Karpas-422 (cell line): ENCODE results near the gene RASL12. TPM values are rescaled to one million over a fixed set of nuclear protein-coding genes. Genes with fewer than 3 reads are reported as not detected.
A peak's percentile ranks its signal among the peaks of the same experiment; 100 is the strongest.
"Not testable (repeated sequence)": the region's sequence is repeated elsewhere in the genome, so short reads cannot be mapped to it uniquely, and the experiment has no call there.

Experiments used
- DNase-seq: peaks from one replicate; pipeline ENCODE4 v3.0.0-alpha.2; 2015
- H2AFZ ChIP-seq: fragments of 200-600 bp; sonication (generic); 2 replicates; pipeline ENCODE4 v1.6.1; 2014; ENCODE audit warnings: antibody characterized with exemption, low read length, mixed read lengths
- H3K27ac ChIP-seq: fragments of 200-600 bp; sonication (generic); 2 replicates; pipeline ENCODE4 v1.5.1; 2014; ENCODE audit warnings: mild to moderate bottlenecking, low read length, moderate library complexity
- H3K27me3 ChIP-seq: fragments of 200-600 bp; sonication (generic); 2 replicates; pipeline ENCODE4 v1.6.1; 2014; ENCODE audit warnings: low read length, mixed read lengths
- H3K36me3 ChIP-seq: fragments of 200-600 bp; sonication (generic); 2 replicates; pipeline ENCODE4 v1.6.1; 2014; ENCODE audit warnings: low read length, mixed read lengths; ENCODE audit not compliant: insufficient read depth
- H3K4me1 ChIP-seq: fragments of 200-600 bp; sonication (generic); 2 replicates; pipeline ENCODE4 v1.6.1; 2014; ENCODE audit warnings: mild to moderate bottlenecking, low read length, mixed read lengths
- H3K4me2 ChIP-seq: fragments of 200-600 bp; sonication (generic); 2 replicates; pipeline ENCODE4 v1.6.1; 2014; ENCODE audit warnings: low read length, low read depth, mild to moderate bottlenecking; ENCODE audit not compliant: poor library complexity, severe bottlenecking
- H3K4me3 ChIP-seq: fragments of 200-600 bp; sonication (generic); 2 replicates; pipeline ENCODE4 v1.5.1; 2014; ENCODE audit warnings: mild to moderate bottlenecking, antibody characterized with exemption, low read length, mixed read lengths
- H3K79me2 ChIP-seq: fragments of 200-600 bp; sonication (generic); 2 replicates; pipeline ENCODE4 v1.6.1; 2014; ENCODE audit warnings: mild to moderate bottlenecking, low read length, mixed read lengths
- H3K9ac ChIP-seq: fragments of 200-600 bp; sonication (generic); 2 replicates; pipeline ENCODE4 v1.6.0; 2014; ENCODE audit warnings: low read length
- H3K9me2 ChIP-seq: fragments of 200-600 bp; sonication (generic), shearing (Covaris generic); replicated peaks from 2 replicates; pipeline ENCODE4 v1.6.0; 2014; ENCODE audit warnings: mild to moderate bottlenecking, low read length, moderate library complexity; ENCODE audit not compliant: insufficient read depth
- H3K9me3 ChIP-seq: fragments of 300-700, 200-600 bp; sonication (generic); 2 replicates; pipeline ENCODE4 v1.6.1; 2014; ENCODE audit warnings: low read length, mixed read lengths
- H4K20me1 ChIP-seq: fragments of 200-600 bp; sonication (generic); 2 replicates; pipeline ENCODE4 v1.6.1; 2014; ENCODE audit warnings: mild to moderate bottlenecking, antibody characterized with exemption, low read length, low read depth; ENCODE audit not compliant: insufficient read depth
- total RNA-seq: library from RNA; depleted of rRNA; stranded (reverse); fragments of >200 nt; shearing (Covaris generic); gene quantifications from 2 replicates; pipeline ENCODE4 v1.2.3, GENCODE V29; 2014; ENCODE audit warnings: low replicate concordance

Gene RASL12
- total RNA-seq, 1 experiment from 2014 or later, result not detected

GRCh38 chr15:65028921-65029735 lies 38.7 kb downstream of the RASL12 start, which contains the start of gene MTFMT:
MTFMT (minus strand) TSS chr15:65029639; CDS start chr15:65029613, 26 bp downstream.
- Histone ChIP-seq H3K9me3 (no peaks in the 10 kb centered on the region), H3K27ac (peak within 1 kb of the TSS; percentile 29; the same call in 1 of the 2 replicates), H3K9ac (peak within 1 kb of the TSS; percentile 97), H4K20me1 (no peaks in the 10 kb centered on the region; the same call in 1 of the 2 replicates), H3K36me3 (peaks cover 13% of the 10 kb centered on the region; the same call in 1 of the 2 replicates), H3K79me2 (peaks cover 27% of the 10 kb centered on the region), H3K9me2 (no peaks in the 10 kb centered on the region), H3K27me3 (no peaks in the 10 kb centered on the region), H3K4me1 (peaks cover 20% of the 10 kb centered on the region), H3K4me2 (peak within 1 kb of the TSS; percentile 88), H2AFZ (peak within 1 kb of the TSS; percentile 48; the same call in 1 of the 2 replicates), H3K4me3 (peak within 1 kb of the TSS; percentile 100)
- DNase-seq, result peak; percentile 95

- Histone ChIP-seq H3K79me2 (peaks cover 27% of the 10 kb centered on the region), H2AFZ (no peak overlapping the region), H3K4me3 (peak overlapping the region; percentile 100), H3K9me2 (no peaks in the 10 kb centered on the region), H3K27me3 (no peaks in the 10 kb centered on the region), H3K4me1 (peaks cover 14% of the 10 kb centered on the region), H4K20me1 (no peaks in the 10 kb centered on the region; the same call in 1 of the 2 replicates), H3K9ac (peak overlapping the region; percentile 97), H3K36me3 (peaks cover 19% of the 10 kb centered on the region), H3K9me3 (no peaks in the 10 kb centered on the region), H3K27ac (peak overlapping the region; percentile 29; the same call in 1 of the 2 replicates), H3K4me2 (peak overlapping the region; percentile 88)
- peak; percentile 61 for DNase-seq
These were observed 39.5 kb downstream of the RASL12 start for GRCh38 chr15:65028338-65028737.

- Histone ChIP-seq H3K4me2 (peak overlapping the region; percentile 88), H3K9ac (peak overlapping the region; percentile 97)
These were observed 40.2 kb downstream of the RASL12 start for GRCh38 chr15:65027593-65027992.

GRCh38 chr15:65026756-65027155 lies 41.0 kb downstream of the RASL12 start:
- Histone ChIP-seq H3K4me3 (no peak overlapping the region), H2AFZ (no peak overlapping the region), H4K20me1 (no peaks in the 10 kb centered on the region; the same call in 1 of the 2 replicates), H3K9me3 (no peaks in the 10 kb centered on the region), H3K27ac (no peak overlapping the region), H3K27me3 (no peaks in the 10 kb centered on the region), H3K4me2 (no peak overlapping the region), H3K36me3 (peaks cover 19% of the 10 kb centered on the region), H3K4me1 (peaks cover 11% of the 10 kb centered on the region), H3K9me2 (no peaks in the 10 kb centered on the region), H3K9ac (no peak overlapping the region), H3K79me2 (peaks cover 27% of the 10 kb centered on the region)
- no peak for DNase-seq

More at GRCh38 chr15:65027593-65027992, 40.2 kb downstream of the RASL12 start:
- Histone ChIP-seq H4K20me1 (no peaks in the 10 kb centered on the region; the same call in 1 of the 2 replicates), H3K27me3 (no peaks in the 10 kb centered on the region), H3K4me3 (peak overlapping the region; percentile 100), H2AFZ (no peak overlapping the region), H3K4me1 (peaks cover 11% of the 10 kb centered on the region), H3K9me3 (no peaks in the 10 kb centered on the region), H3K9me2 (no peaks in the 10 kb centered on the region), H3K36me3 (peaks cover 19% of the 10 kb centered on the region), H3K79me2 (peaks cover 27% of the 10 kb centered on the region), H3K27ac (peak overlapping the region; percentile 1; the same call in 1 of the 2 replicates)
- DNase-seq, result no peak

GRCh38 chr15:65021488-65021887 lies 46.3 kb downstream of the RASL12 start:
- Histone ChIP-seq H3K4me2 (no peak overlapping the region), H3K27ac (no peak overlapping the region), H3K4me3 (no peak overlapping the region), H3K9me2 (no peaks in the 10 kb centered on the region), H3K79me2 (no peaks in the 10 kb centered on the region; the same call in 1 of the 2 replicates), H2AFZ (no peak overlapping the region), H3K27me3 (no peaks in the 10 kb centered on the region), H3K36me3 (peaks cover 60% of the 10 kb centered on the region), H3K4me1 (no peaks in the 10 kb centered on the region), H3K9ac (no peak overlapping the region), H4K20me1 (no peaks in the 10 kb centered on the region), H3K9me3 (no peaks in the 10 kb centered on the region)
- DNase-seq, result no peak

- H3K27me3 ChIP-seq, result no peaks in the 10 kb centered on the region
- no peaks in the 10 kb centered on the region for H3K9me2 ChIP-seq
- peaks cover 4% of the 10 kb centered on the region; the same call in 1 of the 2 replicates for H3K9me3 ChIP-seq
- H3K9ac ChIP-seq, result no peak overlapping the region
- no peaks in the 10 kb centered on the region for H3K79me2 ChIP-seq
- H4K20me1 ChIP-seq, result no peaks in the 10 kb centered on the region
- DNase-seq, result no peak
- H3K27ac ChIP-seq, result no peak overlapping the region
- H3K4me3 ChIP-seq, result no peak overlapping the region
- H3K4me2 ChIP-seq, result no peak overlapping the region
- peaks cover 61% of the 10 kb centered on the region for H3K36me3 ChIP-seq
- H2AFZ ChIP-seq, result no peak overlapping the region
- H3K4me1 ChIP-seq, result no peaks in the 10 kb centered on the region
These were observed 47.4 kb downstream of the RASL12 start for GRCh38 chr15:65020419-65020818.

- not testable (repeated sequence) for H3K27me3 ChIP-seq, H4K20me1 ChIP-seq, H2AFZ ChIP-seq, H3K9me3 ChIP-seq, H3K79me2 ChIP-seq, DNase-seq, H3K4me1 ChIP-seq, H3K4me3 ChIP-seq, H3K4me2 ChIP-seq, H3K9me2 ChIP-seq, H3K9ac ChIP-seq, H3K27ac ChIP-seq
- H3K36me3 ChIP-seq, result peaks cover 45% of the 10 kb centered on the region
These were observed 56.6 kb downstream of the RASL12 start for GRCh38 chr15:65011198-65011597.

- no peak overlapping the region for H3K9ac ChIP-seq
- peak; percentile 67 for DNase-seq
- no peak overlapping the region for H2AFZ ChIP-seq
- peaks cover 4% of the 10 kb centered on the region; the same call in 1 of the 2 replicates for H3K9me3 ChIP-seq
- H3K4me3 ChIP-seq, result no peak overlapping the region
- H3K4me2 ChIP-seq, result no peak overlapping the region
- H3K27me3 ChIP-seq, result no peaks in the 10 kb centered on the region
- no peaks in the 10 kb centered on the region for H3K79me2 ChIP-seq
- H3K36me3 ChIP-seq, result peaks cover 31% of the 10 kb centered on the region
- H3K27ac ChIP-seq, result no peak overlapping the region
- no peaks in the 10 kb centered on the region for H3K9me2 ChIP-seq
- no peaks in the 10 kb centered on the region for H4K20me1 ChIP-seq
- 0 out of 2 replicates have a peak, but pooled peaks cover 3% of the 10 kb centered on the region for H3K4me1 ChIP-seq
These were observed 58.8 kb downstream of the RASL12 start for GRCh38 chr15:65008983-65009382.
